HG03520 (cell line): ENCODE results near the gene SYP.
A peak's percentile ranks its signal among the peaks of the same experiment; 100 is the strongest.
"Not testable (repeated sequence)": the region's sequence is repeated elsewhere in the genome, so short reads cannot be mapped to it uniquely, and the experiment has no call there.

ENCODE experiments used
- ATAC-seq: cut with Tn5 transposase; IDR thresholded peaks from one replicate; pipeline ENCODE4 v1.9.1; 2021; ENCODE audit warnings: mild to moderate bottlenecking, moderate library complexity; ENCODE audit not compliant: unreplicated experiment

Gene SYP

GRCh38 chrX:49171752-49172279, 28.2 kb downstream of the SYP start, which contains the start of gene PLP2:
PLP2 (plus strand) TSS chrX:49171898; CDS start chrX:49172001, 103 bp downstream.
- ATAC-seq: peak; percentile 38

GRCh38 chrX:49167740-49168108, 32.3 kb downstream of the SYP start:
- no peak for ATAC-seq

GRCh38 chrX:49166914-49167739, 32.9 kb downstream of the SYP start:
- ATAC-seq: no peak

- ATAC-seq: peak; percentile 34
These were observed 33.8 kb downstream of the SYP start for GRCh38 chrX:49165901-49166881.

- no peak for ATAC-seq
These were observed 35.2 kb downstream of the SYP start for GRCh38 chrX:49164589-49165360.

GRCh38 chrX:49163555-49164419, 36.2 kb downstream of the SYP start:
- ATAC-seq: peak; percentile 57

GRCh38 chrX:49162620-49163019, 37.4 kb downstream of the SYP start, which contains the start of gene MAGIX:
MAGIX (plus strand) TSS chrX:49162758; CDS start chrX:49162890, 132 bp downstream.
- no peak for ATAC-seq

GRCh38 chrX:49161632-49162031, 38.4 kb downstream of the SYP start:
- no peak for ATAC-seq

GRCh38 chrX:49160908-49161307, 39.1 kb downstream of the SYP start:
- ATAC-seq: no peak

GRCh38 chrX:49157194-49157593, 42.8 kb downstream of the SYP start:
- no peak for ATAC-seq

- peak; percentile 82 for ATAC-seq
These were observed 43.8 kb downstream of the SYP start for GRCh38 chrX:49155900-49156837.

- no peak for ATAC-seq
These were observed 44.6 kb downstream of the SYP start for GRCh38 chrX:49155243-49155899.

- ATAC-seq: no peak
These were observed 46.5 kb downstream of the SYP start for GRCh38 chrX:49153467-49153866.

- ATAC-seq: not testable (repeated sequence)
These were observed 50.7 kb downstream of the SYP start for GRCh38 chrX:49149291-49149690.

GRCh38 chrX:49148390-49149100, 51.4 kb downstream of the SYP start:
- ATAC-seq: not testable (repeated sequence)

GRCh38 chrX:49147936-49148335, 52.1 kb downstream of the SYP start:
- no peak for ATAC-seq

- ATAC-seq: no peak
These were observed 52.7 kb downstream of the SYP start for GRCh38 chrX:49147282-49147681.
